Trophoblast cell (in vitro differentiated cells and primary cell): ENCODE results near the gene KIAA0232.
"Not testable (repeated sequence)": the region's sequence is repeated elsewhere in the genome, so short reads cannot be mapped to it uniquely, and the experiment has no call there.

Source experiments
- DNase-seq, 2 donors: peaks; one replicate each; pipeline ENCODE4 v3.0.0-alpha.2; 2016
- H2AFZ ChIP-seq: 2 replicates; pipeline ENCODE4 v1.6.1; 2013; ENCODE audit warnings: low read length, moderate library complexity, mild to moderate bottlenecking; ENCODE audit not compliant: insufficient read depth, poor library complexity
- H2AK5ac ChIP-seq: 2 replicates; pipeline ENCODE4 v1.6.1; 2013; ENCODE audit warnings: mild to moderate bottlenecking, low read length
- H2BK120ac ChIP-seq: 2 replicates; pipeline ENCODE4 v1.6.1; 2013; ENCODE audit warnings: low read length, mild to moderate bottlenecking, moderate library complexity; ENCODE audit not compliant: insufficient read depth, poor library complexity
- H2BK12ac ChIP-seq: 2 replicates; pipeline ENCODE4 v1.6.1; 2013; ENCODE audit warnings: mild to moderate bottlenecking, low read length, moderate library complexity
- H2BK5ac ChIP-seq: 2 replicates; pipeline ENCODE4 v1.6.1; 2013; ENCODE audit warnings: low read length, low read depth, moderate library complexity, mild to moderate bottlenecking; ENCODE audit not compliant: poor library complexity
- H3K14ac ChIP-seq: 2 replicates; pipeline ENCODE4 v1.6.1; 2013; ENCODE audit warnings: mild to moderate bottlenecking, low read length
- H3K18ac ChIP-seq: 2 replicates; pipeline ENCODE4 v1.6.1; 2013; ENCODE audit warnings: mild to moderate bottlenecking, low read length
- H3K23ac ChIP-seq: 2 replicates; pipeline ENCODE4 v1.6.1; 2013; ENCODE audit warnings: low read length
- H3K27ac ChIP-seq: 2 replicates; pipeline ENCODE4 v1.5.1; 2013; ENCODE audit warnings: low read depth, mild to moderate bottlenecking, inconsistent platforms, low read length, moderate library complexity
- H3K27me3 ChIP-seq: 2 replicates; pipeline ENCODE4 v1.6.1; 2013; ENCODE audit warnings: inconsistent platforms, mild to moderate bottlenecking, low read length, moderate library complexity; ENCODE audit not compliant: insufficient read depth
- H3K36me3 ChIP-seq, 2 experiments: 1 replicate in 1 of 2; 2 replicates in 1 of 2; pipeline ENCODE4 v1.6.1; 2013; ENCODE audit warnings: low read length in 2 of 2, mild to moderate bottlenecking in 2 of 2, moderate library complexity in 1 of 2; ENCODE audit not compliant: insufficient read depth in 2 of 2, control insufficient read depth in 1 of 2
- H3K4ac ChIP-seq: 2 replicates; pipeline ENCODE4 v1.6.1; 2013; ENCODE audit warnings: low read depth, mild to moderate bottlenecking, low read length, moderate library complexity
- H3K4me1 ChIP-seq, 2 experiments: 1 replicate in 1 of 2; 2 replicates in 1 of 2; pipeline ENCODE4 v1.6.1; 2013; ENCODE audit warnings: low read length in 2 of 2, mild to moderate bottlenecking in 2 of 2, moderate library complexity in 1 of 2; ENCODE audit not compliant: insufficient read depth in 2 of 2, control insufficient read depth in 1 of 2
- H3K4me2 ChIP-seq: 2 replicates; pipeline ENCODE4 v1.6.1; 2013; ENCODE audit warnings: inconsistent platforms, mild to moderate bottlenecking, low read length, moderate library complexity
- H3K4me3 ChIP-seq: 2 replicates; pipeline ENCODE4 v1.5.1; 2013; ENCODE audit warnings: mild to moderate bottlenecking, low read depth, low read length, inconsistent platforms
- H3K79me1 ChIP-seq: one replicate; pipeline ENCODE4 v1.6.1; 2013; ENCODE audit warnings: low read length
- H3K79me2 ChIP-seq: 2 replicates; pipeline ENCODE4 v1.6.1; 2013; ENCODE audit warnings: low read length, mild to moderate bottlenecking; ENCODE audit not compliant: control insufficient read depth, insufficient read depth, poor library complexity
- H3K9ac ChIP-seq: 2 replicates; pipeline ENCODE4 v1.6.1; 2013; ENCODE audit warnings: mild to moderate bottlenecking, low read length
- H3K9me3 ChIP-seq: 2 replicates; pipeline ENCODE4 v1.6.1; 2013; ENCODE audit warnings: low read depth, mild to moderate bottlenecking, control low read depth, inconsistent platforms, low read length; ENCODE audit not compliant: insufficient read depth
- H4K12ac ChIP-seq: 2 replicates; pipeline ENCODE4 v1.6.1; 2013; ENCODE audit warnings: low read depth, mild to moderate bottlenecking, low read length, moderate library complexity
- H4K8ac ChIP-seq: 2 replicates; pipeline ENCODE4 v1.6.1; 2013; ENCODE audit warnings: low read depth, mild to moderate bottlenecking, low read length, moderate library complexity
- H4K91ac ChIP-seq: one replicate; pipeline ENCODE4 v1.6.1; 2013; ENCODE audit warnings: low read depth, mild to moderate bottlenecking, low read length, moderate library complexity
- WGBS: extraction: QIAGEN DNeasy Blood & Tissue Kit; methylation state at CpG from one replicate; pipeline ENCODE4 v1.1.7; 2013; ENCODE audit warnings: missing lambda C conversion rate; ENCODE audit not compliant: insufficient read length, insufficient coverage; ENCODE audit errors: extremely low coverage; 5-methylcytosine and 5-hydroxymethylcytosine counted together

Gene KIAA0232

DNA sequence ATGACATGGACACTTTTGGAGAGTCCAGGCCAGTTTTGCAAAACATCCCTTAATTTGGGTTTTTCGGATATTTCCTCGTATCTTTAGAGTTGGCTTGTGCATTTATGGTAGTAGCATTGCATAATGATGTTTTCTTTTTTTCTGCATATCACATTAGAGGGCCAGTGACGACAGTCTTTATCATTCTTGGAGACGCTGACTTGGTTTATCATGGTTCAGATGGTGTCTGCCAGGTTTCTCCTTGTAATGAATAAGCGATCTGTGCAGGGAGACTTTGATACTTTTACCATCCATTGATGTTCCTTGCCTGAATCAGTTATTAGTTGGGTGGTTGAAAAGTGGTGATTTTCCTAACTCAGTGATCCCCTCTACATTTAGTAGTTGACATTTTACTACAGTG is 46.6 kb downstream of the KIAA0232 start:
- DNase-seq = no peak
- Histone ChIP-seq H3K79me1 (no peaks in the 10 kb centered on the region), H3K4me1 (no peaks in the 10 kb centered on the region), H3K4ac (no peak overlapping the region), H3K4me3 (no peak overlapping the region), H3K14ac (no peak overlapping the region), H3K27ac (no peak overlapping the region), H4K12ac (no peak overlapping the region), H3K23ac (no peak overlapping the region), H3K27me3 (no peaks in the 10 kb centered on the region), H3K18ac (no peak overlapping the region), H3K9me3 (no peaks in the 10 kb centered on the region), H2AFZ (no peak overlapping the region), H2BK120ac (no peak overlapping the region), H4K8ac (no peak overlapping the region), H2BK5ac (no peak overlapping the region), H3K36me3 (peaks cover 12 to 30% of the 10 kb centered on the region in 2 experiments), H2AK5ac (no peak overlapping the region), H2BK12ac (no peak overlapping the region), H4K91ac (no peak overlapping the region), H3K4me2 (no peak overlapping the region), H3K79me2 (no peaks in the 10 kb centered on the region), H3K9ac (no peak overlapping the region)
- WGBS = no CpG with 5 or more reads among the region's 5 CpGs

DNA sequence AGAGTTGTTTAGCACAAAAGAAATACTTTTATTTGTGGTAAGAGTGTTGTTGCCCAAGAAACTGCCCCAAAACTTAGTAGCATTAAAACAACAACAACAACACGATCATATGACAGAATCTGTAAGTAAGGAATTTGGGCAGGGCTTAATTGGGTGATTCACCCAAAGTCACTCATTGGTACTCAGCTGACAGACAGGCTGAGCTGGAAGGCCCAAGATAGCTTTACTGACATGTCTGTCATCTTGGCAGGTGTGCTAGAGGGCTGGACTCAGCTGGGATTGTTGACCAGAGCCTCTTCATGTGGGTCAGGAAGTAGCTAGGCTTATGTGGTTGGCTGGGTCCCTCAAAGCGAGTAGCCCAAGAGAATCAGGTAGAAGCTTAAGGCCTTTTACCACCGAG is 52.3 kb downstream of the KIAA0232 start:
- H3K4me2 ChIP-seq = no peak overlapping the region
- H3K4ac ChIP-seq = no peak overlapping the region
- no peaks in the 10 kb centered on the region for H3K27me3 ChIP-seq
- no peak overlapping the region for H2AK5ac ChIP-seq
- no peak overlapping the region for H4K8ac ChIP-seq
- no peak overlapping the region for H2BK120ac ChIP-seq
- peaks cover 6 to 14% of the 10 kb centered on the region in 2 experiments for H3K36me3 ChIP-seq
- no CpG with 5 or more reads among the region's 3 CpGs for whole genome bisulfite sequencing
- peaks cover 3% of the 10 kb centered on the region for H3K9me3 ChIP-seq
- H3K27ac ChIP-seq = no peak overlapping the region
- H3K14ac ChIP-seq = no peak overlapping the region
- H3K23ac ChIP-seq = no peak overlapping the region
- H3K9ac ChIP-seq = no peak overlapping the region
- no peak overlapping the region for H4K91ac ChIP-seq
- no peak overlapping the region for H3K4me3 ChIP-seq
- DNase-seq = peak; percentile 55 to 62
- no peaks in the 10 kb centered on the region for H3K79me2 ChIP-seq
- H4K12ac ChIP-seq = no peak overlapping the region
- no peak overlapping the region for H2AFZ ChIP-seq
- H2BK5ac ChIP-seq = no peak overlapping the region
- no peak overlapping the region for H2BK12ac ChIP-seq
- no peaks in the 10 kb centered on the region for H3K79me1 ChIP-seq
- H3K18ac ChIP-seq = no peak overlapping the region
- H3K4me1 ChIP-seq = peaks cover 0 to 5% of the 10 kb centered on the region in 2 experiments

DNA sequence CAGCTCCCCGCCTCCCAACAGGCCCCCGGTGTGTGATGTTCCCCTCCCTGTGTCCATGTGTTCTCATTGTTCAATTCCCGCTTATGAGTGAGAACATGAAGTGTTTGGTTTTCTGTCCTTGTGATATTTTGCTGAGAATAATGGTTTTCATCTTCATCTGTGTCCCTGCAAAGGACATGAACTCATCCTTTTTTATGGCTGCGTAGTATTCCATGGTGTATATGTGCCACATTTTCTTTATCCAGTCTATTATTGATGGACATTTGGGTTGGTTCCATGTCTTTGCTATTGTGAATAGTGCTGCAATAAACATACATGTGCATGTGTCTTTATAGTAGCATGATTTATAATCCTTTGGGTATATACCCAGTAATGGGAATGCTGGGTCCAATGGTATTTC is 53.1 kb downstream of the KIAA0232 start:
- H3K36me3 ChIP-seq = peaks cover 6 to 13% of the 10 kb centered on the region in 2 experiments
- not testable (repeated sequence) for H3K27me3 ChIP-seq, H3K18ac ChIP-seq, H2AFZ ChIP-seq, H3K4ac ChIP-seq, H4K8ac ChIP-seq, H2BK120ac ChIP-seq, H3K79me1 ChIP-seq, H2BK12ac ChIP-seq, H3K9me3 ChIP-seq, H2AK5ac ChIP-seq, H3K4me3 ChIP-seq, H3K14ac ChIP-seq, H2BK5ac ChIP-seq, H3K79me2 ChIP-seq, DNase-seq, H4K12ac ChIP-seq, H3K4me2 ChIP-seq, H3K23ac ChIP-seq, H3K4me1 ChIP-seq, H4K91ac ChIP-seq, H3K27ac ChIP-seq, H3K9ac ChIP-seq
- WGBS = no CpG with 5 or more reads among the region's 4 CpGs

DNA sequence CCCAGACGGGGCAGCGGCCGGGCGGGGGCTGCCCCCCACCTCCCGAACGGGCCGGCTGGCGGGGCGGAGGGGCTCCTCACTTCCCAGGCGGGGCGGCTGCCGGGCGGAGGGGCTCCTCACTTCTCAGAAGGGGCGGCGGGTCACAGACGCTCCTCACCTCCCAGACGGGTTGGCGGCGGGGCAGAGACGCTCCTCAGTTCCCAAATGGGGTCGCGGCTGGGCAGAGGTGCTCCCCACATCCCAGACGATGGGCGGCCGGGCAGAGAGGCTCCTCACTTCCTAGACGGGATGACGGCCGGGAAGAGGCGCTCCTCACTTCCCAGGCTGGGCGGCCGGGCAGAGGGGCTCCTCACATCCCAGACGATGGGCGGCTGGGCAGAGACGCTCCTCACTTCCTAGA is 54.6 kb downstream of the KIAA0232 start:
- WGBS = no CpG with 5 or more reads among the region's 34 CpGs

More for the DNA sequence above, 54.6 kb downstream of the KIAA0232 start:
- H3K14ac ChIP-seq, H4K12ac ChIP-seq, H2BK5ac ChIP-seq, H2BK12ac ChIP-seq, H2BK120ac ChIP-seq, H3K23ac ChIP-seq, DNase-seq, H2AK5ac ChIP-seq, H3K18ac ChIP-seq, H3K36me3 ChIP-seq, H4K91ac ChIP-seq, H3K4me3 ChIP-seq, H4K8ac ChIP-seq, H3K27ac ChIP-seq, H3K79me2 ChIP-seq, H2AFZ ChIP-seq, H3K4me1 ChIP-seq, H3K9me3 ChIP-seq, H3K4ac ChIP-seq, H3K4me2 ChIP-seq, H3K79me1 ChIP-seq, H3K27me3 ChIP-seq, H3K9ac ChIP-seq: not testable (repeated sequence)
